ENCODE results near the gene HOXA5.

GRCh38 chr7:27154369-27154768, 10.9 kb upstream of the HOXA5 start:
- no peak for TF ChIP-seq CTCF (IDR thresholded peaks at IDR 0.05)
- no peak for TF ChIP-seq ZFX (IDR thresholded peaks at IDR 0.05; ENCODE audit: borderline replicate concordance)

All from 22Rv1 (cell line).